WERI-Rb-1 (cell line): ENCODE data around the gene BFSP2.
"Not testable (repeated sequence)": the region's sequence is repeated elsewhere in the genome, so short reads cannot be mapped to it uniquely, and the experiment has no call there.

ENCODE experiments used
- DNase-seq: peaks from one replicate; pipeline ENCODE4 v3.0.0-alpha.2; 2020
- H3K27ac ChIP-seq: fragments of 250-450 bp; sonication (Bioruptor Pico); 2 replicates; pipeline ENCODE4 v1.5.1; 2020; ENCODE audit warnings: mild to moderate bottlenecking, moderate library complexity
- H3K27me3 ChIP-seq: fragments of 250-450 bp; sonication (Bioruptor Pico); 2 replicates; pipeline ENCODE4 v1.5.1; 2021; ENCODE audit warnings: mild to moderate bottlenecking, low read depth, moderate library complexity; ENCODE audit not compliant: insufficient read depth, severe bottlenecking
- H3K36me3 ChIP-seq: fragments of 250-450 bp; sonication (Bioruptor Pico); 2 replicates; pipeline ENCODE4 v1.5.1; 2020; ENCODE audit warnings: mild to moderate bottlenecking, moderate library complexity
- H3K4me3 ChIP-seq: 2 replicates; pipeline ENCODE4 v1.5.1; 2011; ENCODE audit warnings: low read depth, mild to moderate bottlenecking, control low read depth, low read length
- H3K9me3 ChIP-seq: fragments of 250-450 bp; sonication (Bioruptor Pico); 2 replicates; pipeline ENCODE4 v1.5.1; 2021; ENCODE audit warnings: mild to moderate bottlenecking, moderate library complexity; ENCODE audit not compliant: severe bottlenecking
- CTCF ChIP-seq: IDR thresholded peaks from 2 replicates; pipeline ENCODE4 v1.5.1; 2011; ENCODE audit warnings: low read depth, mild to moderate bottlenecking, control low read depth, inconsistent platforms, low read length

BFSP2 gene

DNA sequence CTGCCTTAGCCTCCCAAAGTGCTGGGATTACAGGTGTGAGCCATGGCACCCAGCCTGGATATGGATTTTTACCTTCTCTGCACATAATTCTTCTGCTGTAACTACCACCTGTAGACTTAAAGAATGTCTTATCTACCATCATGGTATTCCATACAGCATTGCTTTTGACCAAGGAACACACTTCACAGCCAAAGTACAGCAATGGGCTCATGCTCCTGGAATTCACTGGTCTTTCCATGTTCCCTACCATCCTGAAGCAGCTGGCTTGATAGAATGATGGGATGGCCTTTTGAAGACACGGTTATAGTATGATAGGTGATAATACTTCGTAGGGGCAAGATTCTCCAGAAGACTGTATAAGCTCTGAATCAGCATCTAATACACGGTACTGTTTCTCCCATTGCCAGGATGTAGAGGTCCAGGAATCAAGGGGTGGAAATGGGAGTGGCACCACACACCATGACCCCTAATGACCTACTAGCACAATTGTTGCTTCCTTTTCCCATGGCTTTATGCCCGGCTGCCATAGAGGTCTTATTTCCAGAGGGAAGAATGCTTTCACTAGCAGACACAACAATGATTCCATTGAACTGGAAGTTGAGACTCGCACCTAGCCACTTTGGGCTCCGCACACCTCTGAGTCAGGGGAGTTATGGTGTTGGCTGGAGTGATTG is 112.7 kb downstream of the BFSP2 start:
- H3K27ac ChIP-seq: no peak overlapping the region
- H3K36me3 ChIP-seq: no peaks in the 10 kb centered on the region
- DNase-seq: no peak
- no peak for TF ChIP-seq CTCF
- H3K4me3 ChIP-seq: no peak overlapping the region
- H3K27me3 ChIP-seq: no peaks in the 10 kb centered on the region
- no peaks in the 10 kb centered on the region for H3K9me3 ChIP-seq

GRCh38 chr3:133514418-133514817 is 114.6 kb downstream of the BFSP2 start:
- H3K27ac ChIP-seq: no peak overlapping the region
- H3K4me3 ChIP-seq: no peak overlapping the region
- H3K27me3 ChIP-seq: no peaks in the 10 kb centered on the region
- no peaks in the 10 kb centered on the region for H3K36me3 ChIP-seq
- H3K9me3 ChIP-seq: no peaks in the 10 kb centered on the region
- TF ChIP-seq CTCF: no peak
- DNase-seq: no peak

GRCh38 chr3:133515127-133515526 is 115.3 kb downstream of the BFSP2 start:
- no peaks in the 10 kb centered on the region for H3K9me3 ChIP-seq
- no peak overlapping the region for H3K27ac ChIP-seq
- H3K36me3 ChIP-seq: no peaks in the 10 kb centered on the region
- H3K4me3 ChIP-seq: no peak overlapping the region
- DNase-seq: no peak
- H3K27me3 ChIP-seq: no peaks in the 10 kb centered on the region
- TF ChIP-seq CTCF: no peak

- Histone ChIP-seq H3K9me3 (no peaks in the 10 kb centered on the region), H3K27me3 (no peaks in the 10 kb centered on the region), H3K4me3 (no peak overlapping the region), H3K36me3 (no peaks in the 10 kb centered on the region), H3K27ac (no peak overlapping the region)
- TF ChIP-seq CTCF: no peak
- no peak for DNase-seq
Observed at GRCh38 chr3:133520286-133520685, 120.4 kb downstream of the BFSP2 start.

DNA sequence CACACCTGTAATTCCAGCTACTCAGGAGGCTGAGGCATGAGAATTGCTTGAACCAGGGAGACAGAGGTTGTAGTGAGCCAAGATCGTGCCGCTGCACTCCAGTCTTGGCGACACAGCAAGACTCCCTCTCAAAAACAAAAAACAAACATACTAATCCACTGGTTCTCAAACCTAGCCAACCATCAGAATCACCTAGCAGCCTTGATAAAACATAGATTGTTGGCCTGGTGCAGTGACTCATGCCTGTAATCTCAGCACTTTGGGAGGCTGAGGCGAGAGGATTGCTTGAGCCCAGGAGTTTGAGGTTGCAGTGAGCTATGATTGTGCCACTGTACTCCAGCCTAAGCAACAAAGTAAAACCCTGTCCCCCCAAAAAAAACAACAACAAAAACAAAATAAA is 121.1 kb downstream of the BFSP2 start:
- H3K36me3 ChIP-seq, H3K27me3 ChIP-seq, H3K9me3 ChIP-seq, DNase-seq, H3K27ac ChIP-seq, H3K4me3 ChIP-seq: not testable (repeated sequence)

DNA sequence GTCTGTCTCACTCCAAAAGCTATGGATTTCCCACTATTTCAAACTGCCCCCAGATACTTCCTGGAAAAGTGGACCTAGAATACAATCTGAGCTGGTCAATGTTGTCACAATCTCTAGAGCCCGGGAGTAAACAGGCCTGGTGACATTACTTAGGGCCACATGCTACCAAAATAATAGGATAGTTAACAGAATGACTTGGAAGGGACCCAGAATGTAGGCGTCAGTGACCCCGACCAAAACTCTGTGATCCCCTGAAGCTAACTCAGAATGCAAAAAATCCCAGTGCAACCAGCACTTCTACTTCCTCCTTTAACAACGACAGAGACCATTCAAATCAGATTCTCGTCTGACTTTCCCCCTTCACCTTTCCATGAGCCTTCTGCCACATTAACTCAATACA is 122.1 kb downstream of the BFSP2 start:
- H3K4me3 ChIP-seq: no peak overlapping the region
- DNase-seq: no peak

DNA sequence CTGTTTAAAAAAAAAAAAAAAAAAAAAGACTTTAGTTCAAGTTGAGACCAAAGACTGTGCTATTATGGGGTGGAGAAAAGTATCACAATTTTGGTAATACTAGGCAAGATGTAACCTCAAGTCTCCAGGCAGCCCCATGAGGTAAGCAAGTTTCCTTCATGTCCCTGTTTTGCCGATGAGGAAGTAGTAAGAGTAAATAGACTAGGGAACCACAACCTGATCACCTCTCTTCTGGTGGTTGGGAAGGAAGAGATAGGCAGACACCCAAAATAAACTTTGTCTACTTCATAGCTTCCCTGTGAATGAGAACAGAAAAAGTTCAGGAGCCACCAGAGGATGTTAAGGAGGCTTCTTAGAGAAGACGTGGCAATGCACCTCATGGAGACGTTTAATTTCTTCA is 123.9 kb downstream of the BFSP2 start:
- not testable (repeated sequence) for H3K27me3 ChIP-seq, H3K4me3 ChIP-seq, H3K27ac ChIP-seq, H3K36me3 ChIP-seq, H3K9me3 ChIP-seq, DNase-seq

More for the DNA sequence above, 122.1 kb downstream of the BFSP2 start:
- no peaks in the 10 kb centered on the region for H3K27me3 ChIP-seq
- TF ChIP-seq CTCF: no peak
- H3K9me3 ChIP-seq: no peaks in the 10 kb centered on the region
- no peak overlapping the region for H3K27ac ChIP-seq
- no peaks in the 10 kb centered on the region for H3K36me3 ChIP-seq
